A549 (cell line): Measurements from ENCODE around the gene GPSM1. TPM values are rescaled to one million over a fixed set of nuclear protein-coding genes. Genes with fewer than 3 reads are reported as not detected.

Experiments
- ATAC-seq, 2 experiments: fragments of 200-7000 bp in 1 of 2; fragments of >200 bp in 1 of 2; cut with Nextera tagmentation in 1 of 2; cut with Tn5 transposase in 1 of 2; 3 replicates each; pipeline versions ENCODE4 v1.8.0 to v1.9.1; 2018 to 2020; ENCODE audit warnings: mild to moderate bottlenecking in 1 of 2, moderate library complexity in 1 of 2
- CTCF ChIA-PET: fragments of 300-600 bp; sonication (Branson Sonifier 250); formaldehyde crosslinking; extraction: SDS; loops from one replicate; lab custom pipeline; 2021; ENCODE audit warnings: antibody characterized with exemption, inconsistent platforms; lab: Yijun Ruan, JAX
- POLR2A ChIA-PET: fragments of 350-600 bp; formaldehyde crosslinking; extraction: SDS; loops from one replicate; lab custom pipeline; 2021; ENCODE audit warnings: antibody characterized with exemption, inconsistent platforms; lab: Yijun Ruan, JAX
- DNase-seq, 2 experiments: peaks; one replicate each; pipeline versions ENCODE4 v3.0.0 to v3.0.0-alpha.2; 2011 to 2016; ENCODE audit warnings: low read depth in 1 of 2, low spot score in 1 of 2
- FAIRE-seq: peaks from 2 replicates; lab custom pipeline; 2011; peaks lifted over from hg19 to GRCh38; lab: Jason Lieb, UNC
- H3K27ac ChIP-seq, 2 experiments: fragments of >200 bp; sonication (Bioruptor Twin); formaldehyde crosslinking; 3 replicates each; pipeline ENCODE4 v1.5.1; 2016 to 2017
- H3K4me1 ChIP-seq: fragments of >200 bp; sonication (Bioruptor Twin); formaldehyde crosslinking; 3 replicates; pipeline ENCODE4 v1.6.1; 2016
- H3K4me2 ChIP-seq: fragments of >200 bp; sonication (Bioruptor Twin); formaldehyde crosslinking; 3 replicates; pipeline ENCODE4 v1.6.1; 2016
- H3K4me3 ChIP-seq: fragments of >200 bp; sonication (Bioruptor Twin); formaldehyde crosslinking; 3 replicates; pipeline ENCODE4 v1.5.1; 2016
- H3K9me3 ChIP-seq: fragments of >200 bp; sonication (Bioruptor Twin); formaldehyde crosslinking; 3 replicates; pipeline ENCODE4 v1.6.1; 2016
- BHLHE40 ChIP-seq: IDR thresholded peaks from 2 replicates; pipeline ENCODE4 v1.6.1; 2012; ENCODE audit warnings: low read depth, low read length, inconsistent platforms
- CBX2 ChIP-seq: fragments of 200-600 bp; sonication (generic); IDR thresholded peaks from 2 replicates; pipeline ENCODE4 v1.6.1; 2016; ENCODE audit warnings: low read depth, mild to moderate bottlenecking, borderline replicate concordance
- CEBPB ChIP-seq, 2 experiments: fragments of >200 bp in 1 of 2; sonication (Bioruptor Twin) in 1 of 2; formaldehyde crosslinking in 1 of 2; IDR thresholded peaks; 2 replicates each; pipeline ENCODE4 v1.6.1; 2012 to 2016
- CHD2 ChIP-seq: fragments of 150-350 bp; IDR thresholded peaks from 2 replicates; pipeline ENCODE4 v1.6.1; 2014; ENCODE audit warnings: low read length; ENCODE audit not compliant: partially characterized antibody
- E2F6 ChIP-seq: IDR thresholded peaks from 2 replicates; pipeline ENCODE4 v1.6.1; 2012; ENCODE audit warnings: low read depth, borderline replicate concordance
- ESRRA ChIP-seq: fragments of 150-350 bp; IDR thresholded peaks from 2 replicates; pipeline ENCODE4 v1.6.1; 2014; ENCODE audit warnings: mild to moderate bottlenecking, low read length, borderline replicate concordance
- FOSB ChIP-seq: fragments of 250-450 bp; sonication (Bioruptor Pico); IDR thresholded peaks from 2 replicates; pipeline ENCODE4 v1.5.0; 2020; ENCODE audit warnings: mild to moderate bottlenecking, moderate library complexity
- FOXS1 ChIP-seq: fragments of 250-450 bp; sonication (Bioruptor Pico); IDR thresholded peaks from 2 replicates; pipeline ENCODE4 v1.5.0; 2020; ENCODE audit warnings: mild to moderate bottlenecking, moderate library complexity
- HDAC2 ChIP-seq: fragments of 200-600 bp; sonication (generic); IDR thresholded peaks from 2 replicates; pipeline ENCODE4 v1.6.1; 2016
- HEYL ChIP-seq: fragments of 250-450 bp; sonication (Bioruptor Pico); IDR thresholded peaks from 2 replicates; pipeline ENCODE4 v1.8.0; 2021; ENCODE audit warnings: mild to moderate bottlenecking, moderate library complexity
- HOXA7 ChIP-seq: fragments of 250-450 bp; sonication (Bioruptor Pico); IDR thresholded peaks from 2 replicates; pipeline ENCODE4 v1.5.0; 2020; ENCODE audit warnings: mild to moderate bottlenecking, moderate library complexity
- JUNB ChIP-seq: fragments of >200 bp; sonication (Bioruptor Twin); formaldehyde crosslinking; IDR thresholded peaks from 2 replicates; pipeline ENCODE4 v1.6.1; 2016
- KDM1A ChIP-seq: fragments of 200-600 bp; sonication (generic); IDR thresholded peaks from 2 replicates; pipeline ENCODE4 v1.6.1; 2016; ENCODE audit warnings: low read depth, mild to moderate bottlenecking
- KDM5A ChIP-seq: fragments of 200-600 bp; sonication (generic); IDR thresholded peaks from 2 replicates; pipeline ENCODE4 v1.6.1; 2016; ENCODE audit warnings: antibody characterized with exemption, mild to moderate bottlenecking
- MAFK ChIP-seq: fragments of 450-650 bp; IDR thresholded peaks from 2 replicates; pipeline ENCODE4 v1.6.1; 2014; ENCODE audit not compliant: partially characterized antibody
- MYC ChIP-seq: IDR thresholded peaks from 2 replicates; pipeline ENCODE4 v1.6.1; 2012; ENCODE audit warnings: mild to moderate bottlenecking, inconsistent platforms, low read length, improper control_type of control experiment, borderline replicate concordance
- RCOR1 ChIP-seq: fragments of 150-350 bp; IDR thresholded peaks from 2 replicates; pipeline ENCODE4 v1.6.1; 2014; ENCODE audit warnings: antibody characterized with exemption, low read length, low read depth
- RNF2 ChIP-seq: fragments of 200-600 bp; sonication (generic); IDR thresholded peaks from 2 replicates; pipeline ENCODE4 v1.6.1; 2016; ENCODE audit warnings: low read depth, mild to moderate bottlenecking, antibody characterized with exemption, moderate library complexity, borderline replicate concordance
- TP53 ChIP-seq: fragments of 250-450 bp; sonication (Bioruptor Pico); IDR thresholded peaks from 2 replicates; pipeline ENCODE4 v1.5.0; 2021; ENCODE audit warnings: mild to moderate bottlenecking, moderate library complexity
- USF2 ChIP-seq: fragments of 450-650 bp; IDR thresholded peaks from 2 replicates; pipeline ENCODE4 v1.6.1; 2014; ENCODE audit warnings: antibody characterized with exemption
- ZFP36 ChIP-seq: fragments of 450-650 bp; IDR thresholded peaks from 2 replicates; pipeline ENCODE4 v1.6.1; 2014; ENCODE audit warnings: borderline replicate concordance; ENCODE audit not compliant: partially characterized antibody
- WGBS: methylation state at CpG from one replicate; pipeline ENCODE4 v1.1.6; 2017; ENCODE audit errors: missing lambda C conversion rate; 5-methylcytosine and 5-hydroxymethylcytosine counted together
- polyA plus RNA-seq, 4 experiments: library from polyadenylated mRNA; depleted of rRNA in 3 of 4; stranded (reverse); fragments of >200 nt; fragmentation: RNase III in 1 of 4; extraction: RNeasy Plus Mini Kit Qiagen cat#74134 plus additional on column Dnase treatment in 1 of 4; gene quantifications; 2 replicates in 3 of 4; 3 replicates in 1 of 4; pipeline ENCODE4 v1.2.3, GENCODE V29; 2011 to 2017
- TF ChIP-seq, protein P1 (sequence below): fragments of >200 bp; sonication (Bioruptor Twin); formaldehyde crosslinking; IDR thresholded peaks from 3 replicates; pipeline ENCODE4 v1.6.1; 2016
- TF ChIP-seq, protein P2 (sequence below): fragments of 150-350 bp; IDR thresholded peaks from 2 replicates; pipeline ENCODE4 v1.6.1; 2014; ENCODE audit warnings: low read depth, mild to moderate bottlenecking, low read length
- TF ChIP-seq, protein P3 (sequence below): IDR thresholded peaks from 2 replicates; pipeline ENCODE4 v1.6.1; 2012

The GPSM1 gene
- polyA plus RNA-seq, 2 of the 4 experiments (the other 2 are of a cell fraction): 2.1 to 8.8 TPM

GRCh38 chr9:136395345-136396218 is 68.2 kb downstream of the GPSM1 start:
- Histone ChIP-seq H3K4me2 (no peak overlapping the region), H3K27ac (no peak overlapping the region), H3K4me1 (peaks cover 13% of the 10 kb centered on the region; the same call in 2 of the 3 replicates), H3K9me3 (no peaks in the 10 kb centered on the region), H3K4me3 (no peak overlapping the region)
- CTCF ChIA-PET: interaction anchor here (1.1 to 8.9 kb wide), 4 partner anchors 9 to 33 kb away, joined by 3 to 100 read pairs (median 6); partner anchors contain the start of gene DNLZ
- FAIRE-seq (no peak), ATAC-seq (no peak), DNase-seq (no peak)
- TF ChIP-seq ZFP36: no peak
- no peak for TF ChIP-seq MYC
- no peak for TF ChIP-seq FOSB (CRISPR knock-in tag)
- TF ChIP-seq, protein P1, sequence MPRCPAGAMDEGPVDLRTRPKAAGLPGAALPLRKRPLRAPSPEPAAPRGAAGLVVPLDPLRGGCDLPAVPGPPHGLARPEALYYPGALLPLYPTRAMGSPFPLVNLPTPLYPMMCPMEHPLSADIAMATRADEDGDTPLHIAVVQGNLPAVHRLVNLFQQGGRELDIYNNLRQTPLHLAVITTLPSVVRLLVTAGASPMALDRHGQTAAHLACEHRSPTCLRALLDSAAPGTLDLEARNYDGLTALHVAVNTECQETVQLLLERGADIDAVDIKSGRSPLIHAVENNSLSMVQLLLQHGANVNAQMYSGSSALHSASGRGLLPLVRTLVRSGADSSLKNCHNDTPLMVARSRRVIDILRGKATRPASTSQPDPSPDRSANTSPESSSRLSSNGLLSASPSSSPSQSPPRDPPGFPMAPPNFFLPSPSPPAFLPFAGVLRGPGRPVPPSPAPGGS: no peak
- TF ChIP-seq CBX2: no peak
- TF ChIP-seq FOXS1 (CRISPR knock-in tag): no peak
- TF ChIP-seq RCOR1: no peak
- no peak for TF ChIP-seq BHLHE40
- no peak for TF ChIP-seq KDM1A
- TF ChIP-seq JUNB: no peak
- TF ChIP-seq E2F6: no peak
- TF ChIP-seq HEYL (CRISPR knock-in tag): no peak
- no peak for TF ChIP-seq CHD2
- TF ChIP-seq KDM5A: no peak
- 95% methylated on average over 15 of the region's 26 CpGs for WGBS
- POLR2A ChIA-PET: interaction anchor here (1.2 kb wide), 1 partner anchor 14 kb away, joined by 4 read pairs; no protein-coding TSS in a partner anchor

- no peak for ATAC-seq
Observed at GRCh38 chr9:136396219-136396515, 68.8 kb downstream of the GPSM1 start.

More at GRCh38 chr9:136396219-136396515, 68.8 kb downstream of the GPSM1 start:
- FAIRE-seq (no peak), DNase-seq (no peak)
- H3K4me3 ChIP-seq: no peak overlapping the region
- H3K4me2 ChIP-seq: no peak overlapping the region
- ChIA-PET CTCF (interaction anchor here (1.2 to 8.9 kb wide), 6 partner anchors 9 to 83 kb away, joined by 3 to 100 read pairs (median 6); partner anchors contain the start of gene DNLZ), POLR2A (interaction anchor here (1.2 kb wide), 1 partner anchor 14 kb away, joined by 4 read pairs; no protein-coding TSS in a partner anchor)
- H3K4me1 ChIP-seq: peaks cover 14% of the 10 kb centered on the region; the same call in 2 of the 3 replicates
- no peak for TF ChIP-seq HDAC2
- no peak for TF ChIP-seq CEBPB (IDR thresholded peaks at IDR 0.05)
- TF ChIP-seq, protein P2, sequence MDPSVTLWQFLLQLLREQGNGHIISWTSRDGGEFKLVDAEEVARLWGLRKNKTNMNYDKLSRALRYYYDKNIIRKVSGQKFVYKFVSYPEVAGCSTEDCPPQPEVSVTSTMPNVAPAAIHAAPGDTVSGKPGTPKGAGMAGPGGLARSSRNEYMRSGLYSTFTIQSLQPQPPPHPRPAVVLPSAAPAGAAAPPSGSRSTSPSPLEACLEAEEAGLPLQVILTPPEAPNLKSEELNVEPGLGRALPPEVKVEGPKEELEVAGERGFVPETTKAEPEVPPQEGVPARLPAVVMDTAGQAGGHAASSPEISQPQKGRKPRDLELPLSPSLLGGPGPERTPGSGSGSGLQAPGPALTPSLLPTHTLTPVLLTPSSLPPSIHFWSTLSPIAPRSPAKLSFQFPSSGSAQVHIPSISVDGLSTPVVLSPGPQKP: no peak
- no peak for TF ChIP-seq CBX2
- TF ChIP-seq RNF2: no peak
- TF ChIP-seq ESRRA: no peak
- no peak for TF ChIP-seq TP53 (CRISPR knock-in tag)
- TF ChIP-seq, protein P3, sequence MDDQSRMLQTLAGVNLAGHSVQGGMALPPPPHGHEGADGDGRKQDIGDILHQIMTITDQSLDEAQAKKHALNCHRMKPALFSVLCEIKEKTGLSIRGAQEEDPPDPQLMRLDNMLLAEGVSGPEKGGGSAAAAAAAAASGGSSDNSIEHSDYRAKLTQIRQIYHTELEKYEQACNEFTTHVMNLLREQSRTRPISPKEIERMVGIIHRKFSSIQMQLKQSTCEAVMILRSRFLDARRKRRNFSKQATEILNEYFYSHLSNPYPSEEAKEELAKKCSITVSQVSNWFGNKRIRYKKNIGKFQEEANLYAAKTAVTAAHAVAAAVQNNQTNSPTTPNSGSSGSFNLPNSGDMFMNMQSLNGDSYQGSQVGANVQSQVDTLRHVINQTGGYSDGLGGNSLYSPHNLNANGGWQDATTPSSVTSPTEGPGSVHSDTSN: no peak
- no peak for TF ChIP-seq HOXA7
- TF ChIP-seq BHLHE40: no peak
- TF ChIP-seq MAFK: no peak
- TF ChIP-seq USF2: no peak
- no peaks in the 10 kb centered on the region for H3K9me3 ChIP-seq
- H3K27ac ChIP-seq: no peak overlapping the region
- 84% methylated on average over 4 of the region's 4 CpGs for WGBS
